GM12872 (cell line): Measurements from ENCODE around the gene DLG3.

Experiments
- CTCF ChIP-seq: IDR thresholded peaks from 3 replicates; pipeline ENCODE4 v1.5.1; 2011; ENCODE audit warnings: low read depth, mild to moderate bottlenecking, low read length, moderate library complexity; ENCODE audit not compliant: insufficient read depth

Gene DLG3

GRCh38 chrX:70479922-70480659 is 35.5 kb downstream of the DLG3 start:
- TF ChIP-seq CTCF: no peak

- TF ChIP-seq CTCF: no peak
Measured at GRCh38 chrX:70480660-70481018, 36.0 kb downstream of the DLG3 start.

GRCh38 chrX:70481471-70482270 is 37.0 kb downstream of the DLG3 start:
- no peak for TF ChIP-seq CTCF

GRCh38 chrX:70482300-70482699 is 37.7 kb downstream of the DLG3 start:
- no peak for TF ChIP-seq CTCF

GRCh38 chrX:70485466-70485865 is 40.8 kb downstream of the DLG3 start:
- no peak for TF ChIP-seq CTCF

GRCh38 chrX:70488856-70489255 is 44.2 kb downstream of the DLG3 start:
- TF ChIP-seq CTCF: no peak

GRCh38 chrX:70494441-70494840 is 49.8 kb downstream of the DLG3 start:
- no peak for TF ChIP-seq CTCF
